NT2/D1 (cell line): ENCODE results near the gene STEAP4.
"Not testable (repeated sequence)": the region's sequence is repeated elsewhere in the genome, so short reads cannot be mapped to it uniquely, and the experiment has no call there.

Experiments
- SUZ12 ChIP-seq: IDR thresholded peaks from 2 replicates; pipeline ENCODE4 v1.6.1; 2011; ENCODE audit not compliant: insufficient read length, insufficient read depth; ENCODE audit errors: extremely low read depth
- YY1 ChIP-seq: IDR thresholded peaks from 2 replicates; pipeline ENCODE4 v1.6.1; 2011; ENCODE audit not compliant: insufficient read length, insufficient read depth
- ZNF274 ChIP-seq: IDR thresholded peaks from 2 replicates; pipeline ENCODE4 v1.6.1; 2011; ENCODE audit warnings: mild to moderate bottlenecking, low read depth, low read length

GRCh38 chr7:88258296-88258695, 48.4 kb downstream of the STEAP4 start:
- TF ChIP-seq YY1, SUZ12, ZNF274: not testable (repeated sequence)
